ENCODE results near the gene TAF7.
"Not testable (repeated sequence)": the region's sequence is repeated elsewhere in the genome, so short reads cannot be mapped to it uniquely, and the experiment has no call there.

The TAF7 gene

GRCh38 chr5:141354900-141355469, 34.4 kb upstream of the TAF7 start, which contains the start of gene PCDHGA4:
PCDHGA4 (plus strand) TSS chr5:141355021; CDS start chr5:141355108, 87 bp downstream.
- TF ChIP-seq BACH2 (CRISPR knock-in tag; IDR thresholded peaks at IDR 0.05; ENCODE audit: borderline replicate concordance) (no peak), RARB (CRISPR knock-in tag; IDR thresholded peaks at IDR 0.05) (no peak)
- ATAC-seq: no peak

- ATAC-seq: no peak
- TF ChIP-seq BACH2 (CRISPR knock-in tag; IDR thresholded peaks at IDR 0.05; ENCODE audit: borderline replicate concordance) (no peak), CSDC2 (CRISPR knock-in tag; IDR thresholded peaks at IDR 0.05) (no peak), ISL1 (CRISPR knock-in tag; IDR thresholded peaks at IDR 0.05) (no peak), SNAI2 (CRISPR knock-in tag; IDR thresholded peaks at IDR 0.05) (no peak), ZNF8 (CRISPR knock-in tag; IDR thresholded peaks at IDR 0.05) (no peak), ARNTL (CRISPR knock-in tag; IDR thresholded peaks at IDR 0.05; ENCODE audit: borderline replicate concordance, low read depth) (no peak), ZFP30 (CRISPR knock-in tag; IDR thresholded peaks at IDR 0.05) (no peak), TCF4 (CRISPR knock-in tag; IDR thresholded peaks at IDR 0.05; ENCODE audit: borderline replicate concordance) (no peak), ZC3H10 (CRISPR knock-in tag; IDR thresholded peaks at IDR 0.05) (no peak), PPARA (CRISPR knock-in tag; IDR thresholded peaks at IDR 0.05; ENCODE audit: borderline replicate concordance) (no peak), RARB (CRISPR knock-in tag; IDR thresholded peaks at IDR 0.05) (no peak), ZNF565 (CRISPR knock-in tag; conservative IDR thresholded peaks at IDR 0.05; ENCODE audit: low read depth) (no peak), ZNF70 (CRISPR knock-in tag; IDR thresholded peaks at IDR 0.05) (no peak)
- TF ChIP-seq, protein P1, sequence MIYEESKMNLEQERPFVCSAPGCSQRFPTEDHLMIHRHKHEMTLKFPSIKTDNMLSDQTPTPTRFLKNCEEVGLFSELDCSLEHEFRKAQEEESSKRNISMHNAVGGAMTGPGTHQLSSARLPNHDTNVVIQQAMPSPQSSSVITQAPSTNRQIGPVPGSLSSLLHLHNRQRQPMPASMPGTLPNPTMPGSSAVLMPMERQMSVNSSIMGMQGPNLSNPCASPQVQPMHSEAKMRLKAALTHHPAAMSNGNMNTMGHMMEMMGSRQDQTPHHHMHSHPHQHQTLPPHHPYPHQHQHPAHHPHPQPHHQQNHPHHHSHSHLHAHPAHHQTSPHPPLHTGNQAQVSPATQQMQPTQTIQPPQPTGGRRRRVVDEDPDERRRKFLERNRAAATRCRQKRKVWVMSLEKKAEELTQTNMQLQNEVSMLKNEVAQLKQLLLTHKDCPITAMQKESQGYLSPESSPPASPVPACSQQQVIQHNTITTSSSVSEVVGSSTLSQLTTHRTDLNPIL (CRISPR knock-in tag; IDR thresholded peaks at IDR 0.05; ENCODE audit: low read depth): no peak
- TF ChIP-seq, protein P2, sequence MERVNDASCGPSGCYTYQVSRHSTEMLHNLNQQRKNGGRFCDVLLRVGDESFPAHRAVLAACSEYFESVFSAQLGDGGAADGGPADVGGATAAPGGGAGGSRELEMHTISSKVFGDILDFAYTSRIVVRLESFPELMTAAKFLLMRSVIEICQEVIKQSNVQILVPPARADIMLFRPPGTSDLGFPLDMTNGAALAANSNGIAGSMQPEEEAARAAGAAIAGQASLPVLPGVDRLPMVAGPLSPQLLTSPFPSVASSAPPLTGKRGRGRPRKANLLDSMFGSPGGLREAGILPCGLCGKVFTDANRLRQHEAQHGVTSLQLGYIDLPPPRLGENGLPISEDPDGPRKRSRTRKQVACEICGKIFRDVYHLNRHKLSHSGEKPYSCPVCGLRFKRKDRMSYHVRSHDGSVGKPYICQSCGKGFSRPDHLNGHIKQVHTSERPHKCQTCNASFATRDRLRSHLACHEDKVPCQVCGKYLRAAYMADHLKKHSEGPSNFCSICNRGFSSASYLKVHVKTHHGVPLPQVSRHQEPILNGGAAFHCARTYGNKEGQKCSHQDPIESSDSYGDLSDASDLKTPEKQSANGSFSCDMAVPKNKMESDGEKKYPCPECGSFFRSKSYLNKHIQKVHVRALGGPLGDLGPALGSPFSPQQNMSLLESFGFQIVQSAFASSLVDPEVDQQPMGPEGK (CRISPR knock-in tag; IDR thresholded peaks at IDR 0.05; ENCODE audit: borderline replicate concordance): no peak
- TF ChIP-seq, protein P3, sequence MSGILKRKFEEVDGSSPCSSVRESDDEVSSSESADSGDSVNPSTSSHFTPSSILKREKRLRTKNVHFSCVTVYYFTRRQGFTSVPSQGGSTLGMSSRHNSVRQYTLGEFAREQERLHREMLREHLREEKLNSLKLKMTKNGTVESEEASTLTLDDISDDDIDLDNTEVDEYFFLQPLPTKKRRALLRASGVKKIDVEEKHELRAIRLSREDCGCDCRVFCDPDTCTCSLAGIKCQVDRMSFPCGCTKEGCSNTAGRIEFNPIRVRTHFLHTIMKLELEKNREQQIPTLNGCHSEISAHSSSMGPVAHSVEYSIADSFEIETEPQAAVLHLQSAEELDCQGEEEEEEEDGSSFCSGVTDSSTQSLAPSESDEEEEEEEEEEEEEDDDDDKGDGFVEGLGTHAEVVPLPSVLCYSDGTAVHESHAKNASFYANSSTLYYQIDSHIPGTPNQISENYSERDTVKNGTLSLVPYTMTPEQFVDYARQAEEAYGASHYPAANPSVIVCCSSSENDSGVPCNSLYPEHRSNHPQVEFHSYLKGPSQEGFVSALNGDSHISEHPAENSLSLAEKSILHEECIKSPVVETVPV (CRISPR knock-in tag; IDR thresholded peaks at IDR 0.05): no peak
Observed at GRCh38 chr5:141351591-141351990, 31.0 kb upstream of the TAF7 start.

DNA sequence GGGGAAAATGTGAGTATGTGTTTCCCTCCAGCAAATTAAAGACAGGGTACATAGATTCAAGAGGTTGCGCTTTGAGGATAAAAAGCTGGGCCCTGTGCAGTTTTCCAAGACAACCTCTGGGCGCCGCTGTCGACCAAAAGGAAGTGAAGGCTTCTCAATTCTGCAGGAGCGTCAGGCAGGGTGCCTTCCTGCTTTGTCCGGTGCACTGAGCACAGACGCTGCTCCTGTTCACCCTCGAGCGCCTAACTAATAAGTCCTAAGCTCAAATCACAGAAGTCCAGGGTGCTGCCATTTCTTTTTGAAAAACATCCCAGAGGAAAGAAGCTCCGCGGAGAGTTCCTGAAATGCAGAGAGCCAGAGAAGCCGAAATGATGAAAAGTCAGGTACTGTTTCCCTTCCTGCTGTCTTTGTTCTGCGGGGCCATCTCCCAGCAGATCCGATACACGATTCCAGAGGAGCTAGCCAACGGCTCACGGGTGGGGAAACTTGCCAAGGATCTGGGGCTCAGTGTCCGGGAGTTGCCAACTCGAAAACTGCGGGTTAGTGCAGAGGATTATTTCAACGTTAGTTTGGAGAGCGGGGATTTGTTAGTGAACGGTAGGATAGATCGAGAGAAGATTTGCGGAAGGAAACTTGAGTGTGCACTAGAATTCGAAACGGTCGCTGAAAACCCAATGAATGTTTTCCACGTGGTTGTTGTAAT, 29.5 kb upstream of the TAF7 start, which contains the start of gene PCDHGB1:
Gene PCDHGB1, plus strand, starts transcription at position 183 of the 703 bp plus-strand sequence. Its CDS starts 162 bp downstream, at position 345.
- TF ChIP-seq BACH2 (CRISPR knock-in tag; IDR thresholded peaks at IDR 0.05; ENCODE audit: borderline replicate concordance) (no peak), ARNTL (CRISPR knock-in tag; IDR thresholded peaks at IDR 0.05; ENCODE audit: borderline replicate concordance, low read depth) (no peak), ZC3H10 (CRISPR knock-in tag; IDR thresholded peaks at IDR 0.05) (no peak), TSHZ2 (CRISPR knock-in tag; IDR thresholded peaks at IDR 0.05) (no peak)
- peak; percentile 27; the same call in 1 of the 3 replicates for ATAC-seq

DNA sequence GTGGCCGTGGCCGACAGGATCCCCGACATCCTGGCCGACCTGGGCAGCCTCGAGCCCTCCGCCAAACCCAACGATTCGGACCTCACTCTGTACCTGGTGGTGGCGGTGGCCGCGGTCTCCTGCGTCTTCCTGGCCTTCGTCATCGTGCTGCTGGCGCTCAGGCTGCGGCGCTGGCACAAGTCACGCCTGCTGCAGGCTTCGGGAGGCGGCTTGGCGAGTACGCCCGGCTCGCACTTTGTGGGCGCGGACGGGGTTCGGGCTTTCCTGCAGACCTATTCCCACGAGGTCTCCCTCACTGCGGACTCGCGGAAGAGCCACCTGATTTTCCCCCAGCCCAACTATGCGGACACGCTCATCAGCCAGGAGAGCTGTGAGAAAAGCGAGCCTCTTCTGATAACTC, 25.4 kb upstream of the TAF7 start:
- ATAC-seq: not testable (repeated sequence)

GRCh38 chr5:141345327-141345726, 24.7 kb upstream of the TAF7 start:
- ATAC-seq: no peak
- no peak for TF ChIP-seq TSHZ2 (CRISPR knock-in tag; IDR thresholded peaks at IDR 0.05)
- TF ChIP-seq, protein P2 (CRISPR knock-in tag; IDR thresholded peaks at IDR 0.05; ENCODE audit: borderline replicate concordance): no peak
- TF ChIP-seq ZFP30 (CRISPR knock-in tag; IDR thresholded peaks at IDR 0.05): no peak
- no peak for TF ChIP-seq GLIS3 (CRISPR knock-in tag; IDR thresholded peaks at IDR 0.05)

Data from SK-N-SH treated with all-trans-retinoic acid at 6 μM for 48 hours (cell line).